Brain microvascular endothelial cell (primary cell): Measurements from ENCODE around the gene ACOX3.

Source experiments
- DNase-seq: peaks from one replicate; pipeline ENCODE4 v3.0.0-alpha.2; 2020
- H3K27ac ChIP-seq: fragments of 250-450 bp; sonication (Bioruptor Pico); 2 replicates; pipeline ENCODE4 v1.5.1; 2020; ENCODE audit warnings: mild to moderate bottlenecking, moderate library complexity
- H3K27me3 ChIP-seq: fragments of 250-450 bp; sonication (Bioruptor Pico); replicated peaks from 2 replicates; pipeline ENCODE4 v1.5.1; 2020; ENCODE audit warnings: mild to moderate bottlenecking
- H3K36me3 ChIP-seq: fragments of 250-450 bp; sonication (Bioruptor Pico); replicated peaks from 2 replicates; pipeline ENCODE4 v1.5.1; 2020; ENCODE audit warnings: mild to moderate bottlenecking
- H3K4me3 ChIP-seq: 2 replicates; pipeline ENCODE4 v1.5.1; 2011; ENCODE audit warnings: low read depth, mild to moderate bottlenecking, control low read depth, low read length, moderate library complexity
- in situ Hi-C: cut with HindIII; loops from 2 replicates; pipeline ENCODE4 v1.10.0; 2017; ENCODE audit warnings: low sequenced_read_pairs, low pct_ligation_motif_present
- TF ChIP-seq, protein P1 (sequence below): IDR thresholded peaks from 2 replicates; pipeline ENCODE4 v1.5.1; 2011; ENCODE audit warnings: low read depth, mild to moderate bottlenecking, moderate library complexity, low read length, control low read depth, inconsistent platforms; ENCODE audit errors: missing control alignments

The ACOX3 gene

DNA sequence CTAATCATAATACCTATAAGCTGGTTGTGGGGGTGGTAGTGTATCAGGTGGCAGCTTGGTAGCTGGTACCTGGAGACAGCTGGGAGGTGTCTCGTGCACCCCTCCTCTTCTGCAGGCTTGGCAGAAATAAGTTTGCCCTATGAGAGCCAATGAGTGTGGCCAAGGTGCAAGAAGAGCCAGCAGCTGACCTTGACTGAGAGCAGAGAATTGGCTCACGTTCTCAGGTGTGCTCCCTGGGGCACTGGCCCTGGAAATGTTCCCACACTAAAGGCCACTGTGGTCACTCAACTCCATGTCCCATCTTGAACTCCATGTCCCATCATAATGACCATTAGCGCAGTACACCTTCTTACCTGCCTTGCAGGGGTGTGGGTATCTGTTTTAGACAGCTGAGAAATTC lies 13.4 kb upstream of the ACOX3 start:
- no peak for DNase-seq
- in situ Hi-C loops: no loop called here
- TF ChIP-seq, protein P1, sequence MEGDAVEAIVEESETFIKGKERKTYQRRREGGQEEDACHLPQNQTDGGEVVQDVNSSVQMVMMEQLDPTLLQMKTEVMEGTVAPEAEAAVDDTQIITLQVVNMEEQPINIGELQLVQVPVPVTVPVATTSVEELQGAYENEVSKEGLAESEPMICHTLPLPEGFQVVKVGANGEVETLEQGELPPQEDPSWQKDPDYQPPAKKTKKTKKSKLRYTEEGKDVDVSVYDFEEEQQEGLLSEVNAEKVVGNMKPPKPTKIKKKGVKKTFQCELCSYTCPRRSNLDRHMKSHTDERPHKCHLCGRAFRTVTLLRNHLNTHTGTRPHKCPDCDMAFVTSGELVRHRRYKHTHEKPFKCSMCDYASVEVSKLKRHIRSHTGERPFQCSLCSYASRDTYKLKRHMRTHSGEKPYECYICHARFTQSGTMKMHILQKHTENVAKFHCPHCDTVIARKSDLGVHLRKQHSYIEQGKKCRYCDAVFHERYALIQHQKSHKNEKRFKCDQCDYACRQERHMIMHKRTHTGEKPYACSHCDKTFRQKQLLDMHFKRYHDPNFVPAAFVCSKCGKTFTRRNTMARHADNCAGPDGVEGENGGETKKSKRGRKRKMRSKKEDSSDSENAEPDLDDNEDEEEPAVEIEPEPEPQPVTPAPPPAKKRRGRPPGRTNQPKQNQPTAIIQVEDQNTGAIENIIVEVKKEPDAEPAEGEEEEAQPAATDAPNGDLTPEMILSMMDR: no peak
- H3K27me3 ChIP-seq: no peaks in the 10 kb centered on the region
- H3K4me3 ChIP-seq: no peak overlapping the region
- no peak overlapping the region for H3K27ac ChIP-seq
- peaks cover 32% of the 10 kb centered on the region for H3K36me3 ChIP-seq

DNA sequence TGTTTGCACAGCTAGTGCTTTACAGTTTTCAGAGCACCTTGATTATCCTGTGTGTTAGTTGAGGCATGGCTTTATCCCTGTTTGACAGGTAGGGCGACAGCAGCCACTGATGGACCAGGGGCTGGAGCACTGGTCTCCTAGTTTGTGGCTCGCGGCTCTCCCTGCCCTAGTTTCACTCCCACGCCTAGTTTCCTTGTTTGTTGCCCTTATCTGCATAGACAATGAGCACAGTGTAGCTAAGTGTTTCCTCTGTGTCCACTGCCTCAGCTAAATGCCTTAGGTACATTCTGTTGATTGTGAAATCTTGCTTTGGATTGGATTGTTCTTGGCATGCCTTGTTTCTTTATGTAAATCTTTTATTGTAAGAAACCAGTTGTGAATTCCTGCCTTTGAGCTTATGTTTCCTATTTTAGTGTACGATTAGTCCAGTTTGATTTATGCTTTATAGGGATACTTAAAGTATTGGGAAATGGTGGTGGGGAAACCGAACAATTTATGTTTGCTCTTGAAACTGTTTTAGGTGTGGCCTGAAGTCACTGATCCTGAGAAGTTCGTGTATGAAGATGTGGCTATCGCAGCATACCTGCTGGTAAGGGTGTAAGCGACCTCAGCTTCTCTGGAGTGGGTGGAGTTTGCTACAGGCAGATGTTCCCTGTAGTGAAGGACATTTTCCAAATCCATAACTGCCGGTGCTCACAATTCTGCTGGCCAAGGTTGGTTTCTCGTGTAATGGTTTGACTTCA lies 11.1 kb upstream of the ACOX3 start:
- peaks cover 32% of the 10 kb centered on the region for H3K36me3 ChIP-seq
- H3K4me3 ChIP-seq: no peak overlapping the region
- in situ Hi-C loops: no loop called here
- H3K27me3 ChIP-seq: no peaks in the 10 kb centered on the region
- no peak for DNase-seq
- TF ChIP-seq, protein P1: no peak
- H3K27ac ChIP-seq: no peak overlapping the region

DNA sequence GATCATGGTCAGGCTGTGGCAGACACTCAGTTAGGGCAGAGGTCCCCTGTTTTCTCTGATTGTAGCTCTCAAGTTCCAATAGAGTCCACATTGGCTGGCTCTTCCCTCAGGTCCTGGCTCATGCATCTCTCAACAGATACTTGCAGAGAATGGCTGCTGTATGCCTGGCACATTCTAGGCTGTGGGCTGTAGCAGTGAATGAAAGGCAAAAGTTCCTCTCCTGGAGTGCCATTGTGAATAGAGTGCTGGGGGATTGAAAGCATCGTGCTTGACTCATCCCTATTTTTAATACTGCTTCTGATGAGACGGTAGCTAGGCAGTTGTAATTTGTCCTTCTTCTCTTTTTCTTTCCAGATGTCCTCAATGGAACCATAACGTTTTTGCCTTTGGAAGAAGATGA lies 5.6 kb upstream of the ACOX3 start:
- no peaks in the 10 kb centered on the region for H3K27me3 ChIP-seq
- TF ChIP-seq, protein P1: no peak
- no peak for DNase-seq
- in situ Hi-C loops: no loop called here
- H3K27ac ChIP-seq: no peak overlapping the region
- H3K4me3 ChIP-seq: no peak overlapping the region
- H3K36me3 ChIP-seq: peaks cover 2% of the 10 kb centered on the region

DNA sequence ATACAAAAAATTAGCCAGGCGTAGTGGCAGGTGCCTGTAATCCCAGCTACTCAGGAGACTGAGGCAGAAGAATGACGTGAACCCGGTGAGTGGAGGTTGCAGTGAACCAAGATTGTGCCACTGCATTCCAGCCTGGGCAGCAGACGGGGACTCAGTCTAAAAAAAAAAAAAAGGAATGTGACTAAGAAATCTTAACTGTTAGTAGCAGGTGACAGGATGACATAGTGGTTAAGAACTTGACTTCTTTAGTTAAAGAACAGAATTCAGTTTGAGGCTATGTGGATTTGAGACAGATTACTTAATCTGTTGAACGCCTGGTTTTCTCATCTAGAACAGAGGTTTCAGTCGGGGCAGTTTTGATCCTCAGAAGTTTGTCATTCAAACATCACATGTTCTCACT lies 3.3 kb upstream of the ACOX3 start:
- in situ Hi-C loops: no loop called here
- TF ChIP-seq, protein P1: no peak
- H3K27ac ChIP-seq: no peak overlapping the region
- H3K27me3 ChIP-seq: no peaks in the 10 kb centered on the region
- peaks cover 2% of the 10 kb centered on the region for H3K36me3 ChIP-seq
- no peak overlapping the region for H3K4me3 ChIP-seq
- no peak for DNase-seq

DNA sequence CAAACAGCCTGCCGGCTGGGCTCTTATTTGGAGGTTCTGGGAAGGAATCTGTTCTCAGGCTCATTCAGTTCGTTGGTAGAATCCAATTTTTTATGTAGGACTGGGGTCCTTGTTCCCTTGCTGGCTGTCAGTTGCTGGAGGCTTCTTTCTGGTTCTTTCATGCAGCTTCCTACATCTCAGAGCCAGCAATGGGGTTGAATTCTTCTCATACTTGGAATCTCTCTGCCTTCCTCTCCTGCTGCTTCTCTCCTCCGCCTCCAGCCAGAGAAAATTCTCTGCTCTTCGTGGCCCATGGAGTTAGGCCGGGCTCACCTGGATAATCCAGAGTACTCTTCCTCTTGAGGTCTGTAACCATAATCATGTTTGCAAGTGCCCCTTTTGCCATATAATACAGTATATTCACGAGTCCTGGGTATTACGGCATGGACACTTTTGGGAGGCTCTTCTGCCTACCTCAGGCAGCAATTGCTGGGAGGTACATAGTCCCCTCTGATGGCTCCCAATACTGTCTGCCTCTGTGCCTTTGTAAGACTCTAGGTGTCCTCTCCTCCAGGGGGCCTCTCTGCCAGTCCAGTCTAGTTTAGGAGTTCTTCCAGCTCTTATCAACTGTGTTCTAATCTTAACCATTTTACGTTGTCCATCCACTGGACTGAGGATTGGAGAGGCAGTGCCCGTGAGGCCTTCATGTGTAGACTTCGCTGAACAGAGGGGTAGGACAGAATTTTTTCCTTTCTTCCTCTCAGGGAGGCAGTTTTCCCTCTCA lies 2.3 kb upstream of the ACOX3 start:
- in situ Hi-C loops: no loop called here
- Histone ChIP-seq H3K27me3 (no peaks in the 10 kb centered on the region), H3K27ac (no peak overlapping the region), H3K4me3 (no peak overlapping the region), H3K36me3 (peaks cover 2% of the 10 kb centered on the region)
- TF ChIP-seq, protein P1: no peak
- no peak for DNase-seq
